H1 (cell line): Measurements from ENCODE around the gene SLC5A8. TPM values are rescaled to one million over a fixed set of nuclear protein-coding genes. Genes with fewer than 3 reads are reported as not detected.

Source experiments
- CTCF ChIA-PET: fragments of 300-600 bp; sonication (Branson Sonifier 250); formaldehyde crosslinking; loops from one replicate; lab custom pipeline; 2021; ENCODE audit not compliant: partially characterized antibody; lab: Charles Lee
- POLR2A ChIA-PET: fragments of 300-600 bp; sonication (Branson Sonifier 250); formaldehyde crosslinking; loops from one replicate; lab custom pipeline; 2021; ENCODE audit warnings: inconsistent platforms; ENCODE audit not compliant: partially characterized antibody; lab: Charles Lee
- DNase-seq, 2 experiments: peaks; one replicate each; pipeline versions ENCODE4 v3.0.0 to v3.0.0-alpha.2; 2010 to 2022; ENCODE audit warnings: low spot score in 2 of 2, low read depth in 1 of 2, mixed read lengths in 1 of 2
- FAIRE-seq: peaks from 2 replicates; lab custom pipeline; 2011; peaks lifted over from hg19 to GRCh38; lab: Jason Lieb, UNC
- H2AFZ ChIP-seq: 2 replicates; pipeline ENCODE4 v1.8.1; 2012; ENCODE audit warnings: low read length, inconsistent platforms
- H2AK5ac ChIP-seq: 2 replicates; pipeline ENCODE4 v1.6.1; 2013; ENCODE audit warnings: low read depth, low read length
- H2BK120ac ChIP-seq: replicated peaks from 2 replicates; pipeline ENCODE3; 2013; ENCODE audit warnings: low read depth, low read length, inconsistent platforms
- H2BK12ac ChIP-seq: 2 replicates; pipeline ENCODE4 v1.6.1; 2013; ENCODE audit warnings: low read depth, low read length
- H2BK15ac ChIP-seq: 2 replicates; pipeline ENCODE4 v1.6.1; 2013; ENCODE audit warnings: low read length
- H2BK20ac ChIP-seq: 2 replicates; pipeline ENCODE4 v1.6.1; 2013; ENCODE audit warnings: low read length
- H2BK5ac ChIP-seq: 2 replicates; pipeline ENCODE4 v1.6.1; 2013; ENCODE audit warnings: low read depth, low read length
- H3K14ac ChIP-seq: 2 replicates; pipeline ENCODE4 v1.6.1; 2013; ENCODE audit warnings: inconsistent platforms; ENCODE audit not compliant: insufficient read length
- H3K18ac ChIP-seq: 2 replicates; pipeline ENCODE4 v1.6.1; 2013; ENCODE audit warnings: low read length; ENCODE audit errors: extremely low read depth
- H3K23ac ChIP-seq: 2 replicates; pipeline ENCODE4 v1.6.1; 2013; ENCODE audit warnings: inconsistent platforms; ENCODE audit not compliant: insufficient read length
- H3K23me2 ChIP-seq: 2 replicates; pipeline ENCODE4 v1.6.1; 2013; ENCODE audit warnings: low read depth, low read length
- H3K27ac ChIP-seq: 2 replicates; pipeline ENCODE4 v1.6.1; 2011; ENCODE audit warnings: low read depth, low read length, inconsistent platforms
- H3K27me3 ChIP-seq, 4 experiments: replicated peaks in 1 of 4; 1 replicate in 1 of 4; 2 replicates in 3 of 4; pipeline versions ENCODE4 v1.6.1 to v1.8.1; 2011 to 2013; ENCODE audit warnings: low read length in 3 of 4, mild to moderate bottlenecking in 3 of 4, inconsistent platforms in 2 of 4, mixed read lengths in 2 of 4, moderate library complexity in 1 of 4; ENCODE audit not compliant: control insufficient read depth in 3 of 4, insufficient read depth in 3 of 4; ENCODE audit errors: extremely low read depth in 1 of 4
- H3K36me3 ChIP-seq, 4 experiments: 2 replicates each; pipeline versions ENCODE4 v1.6.1 to v1.8.1; 2011 to 2013; ENCODE audit warnings: mild to moderate bottlenecking in 4 of 4, low read length in 3 of 4, moderate library complexity in 2 of 4, control low read depth in 1 of 4, inconsistent platforms in 1 of 4; ENCODE audit not compliant: insufficient read depth in 4 of 4, control insufficient read depth in 2 of 4
- H3K4ac ChIP-seq: replicated peaks from 2 replicates; pipeline ENCODE3; 2013; ENCODE audit warnings: low read length, low read depth, mixed read lengths, inconsistent platforms; ENCODE audit not compliant: insufficient read length
- H3K4me1 ChIP-seq, 4 experiments: replicated peaks in 1 of 4; 1 replicate in 1 of 4; 2 replicates in 3 of 4; pipeline versions ENCODE4 v1.6.1 to v1.8.1; 2011 to 2013; ENCODE audit warnings: low read length in 3 of 4, inconsistent platforms in 2 of 4, mixed read lengths in 1 of 4; ENCODE audit not compliant: insufficient read depth in 4 of 4, control insufficient read depth in 3 of 4
- H3K4me2 ChIP-seq, 2 experiments: 2 replicates each; pipeline versions ENCODE4 v1.6.1 to v1.8.1; 2011 to 2013; ENCODE audit warnings: low read depth in 2 of 2, low read length in 2 of 2, control low read depth in 1 of 2, inconsistent platforms in 1 of 2, mild to moderate bottlenecking in 1 of 2; ENCODE audit not compliant: insufficient read depth in 1 of 2
- H3K4me3 ChIP-seq, 4 experiments: fragments of 200-600, 300-600 bp in 1 of 4; sonication (generic), shearing (Covaris generic), sonication (Bioruptor Twin) in 1 of 4; 2 replicates each; pipeline versions ENCODE4 v1.5.1 to v1.8.1; 2011 to 2016; ENCODE audit warnings: low read length in 4 of 4, low read depth in 3 of 4, control low read depth in 2 of 4, inconsistent platforms in 2 of 4, mild to moderate bottlenecking in 2 of 4, mixed read lengths in 1 of 4, moderate library complexity in 1 of 4; ENCODE audit not compliant: insufficient read depth in 2 of 4; ENCODE audit errors: extremely low read depth in 1 of 4
- H3K56ac ChIP-seq: replicated peaks from 2 replicates; pipeline ENCODE3; 2013; ENCODE audit warnings: low read depth, mild to moderate bottlenecking, mixed read lengths, low read length, inconsistent platforms; ENCODE audit not compliant: insufficient read length
- H3K79me1 ChIP-seq: 2 replicates; pipeline ENCODE4 v1.6.1; 2013; ENCODE audit warnings: low read depth, low read length, control low read depth
- H3K79me2 ChIP-seq, 2 experiments: 2 replicates each; pipeline versions ENCODE4 v1.6.1 to v1.8.1; 2012 to 2013; ENCODE audit warnings: low read length in 2 of 2, mild to moderate bottlenecking in 2 of 2, inconsistent platforms in 1 of 2; ENCODE audit not compliant: insufficient read depth in 2 of 2, control insufficient read depth in 1 of 2
- H3K9ac ChIP-seq, 4 experiments: replicated peaks in 1 of 4; 1 replicate in 1 of 4; 2 replicates in 3 of 4; pipeline versions ENCODE4 v1.6.1 to v1.8.1; 2011 to 2013; ENCODE audit warnings: low read depth in 3 of 4, low read length in 3 of 4, control low read depth in 2 of 4, mild to moderate bottlenecking in 2 of 4, moderate library complexity in 2 of 4, inconsistent platforms in 1 of 4; ENCODE audit errors: extremely low read depth in 1 of 4
- H3K9me3 ChIP-seq, 2 experiments: 2 replicates each; pipeline versions ENCODE4 v1.6.1 to v1.8.1; 2012 to 2013; ENCODE audit warnings: mild to moderate bottlenecking in 2 of 2, moderate library complexity in 2 of 2, control low read depth in 1 of 2, inconsistent platforms in 1 of 2, low read depth in 1 of 2, low read length in 1 of 2, mixed read lengths in 1 of 2; ENCODE audit not compliant: insufficient read depth in 2 of 2
- H4K20me1 ChIP-seq, 2 experiments: replicated peaks in 1 of 2; 2 replicates each; pipeline versions ENCODE3 to v1.8.1; 2011 to 2013; ENCODE audit warnings: inconsistent platforms in 2 of 2, low read length in 2 of 2, mild to moderate bottlenecking in 1 of 2; ENCODE audit not compliant: insufficient read depth in 2 of 2, control insufficient read depth in 1 of 2
- H4K5ac ChIP-seq: 2 replicates; pipeline ENCODE4 v1.6.1; 2013; ENCODE audit warnings: low read length, low read depth, mixed read lengths, inconsistent platforms; ENCODE audit not compliant: insufficient read length
- H4K8ac ChIP-seq: 2 replicates; pipeline ENCODE4 v1.8.0; 2013; ENCODE audit warnings: mild to moderate bottlenecking, moderate library complexity, low read length, inconsistent platforms; ENCODE audit not compliant: insufficient read depth; ENCODE audit errors: extremely low read depth
- H4K91ac ChIP-seq: replicated peaks from 2 replicates; pipeline ENCODE3; 2013; ENCODE audit warnings: low read length, mixed read lengths, inconsistent platforms; ENCODE audit not compliant: insufficient read length
- CBX5 ChIP-seq: fragments of 300-800, 300-1000 bp; sonication (generic); IDR thresholded peaks from 2 replicates; pipeline ENCODE4 v1.7.1; 2016; ENCODE audit warnings: antibody characterized with exemption, low read length, low read depth
- GTF2F1 ChIP-seq: IDR thresholded peaks from 2 replicates; pipeline ENCODE4 v1.6.1; 2012; ENCODE audit warnings: low read depth, low read length, improper control_type of control experiment, borderline replicate concordance
- POLR2AphosphoS5 ChIP-seq: IDR thresholded peaks from 2 replicates; pipeline ENCODE4 v1.6.1; 2011; ENCODE audit warnings: low read depth, low read length
- WGBS, 2 experiments: shearing (Covaris generic) in 1 of 2; methylation state at CpG; one replicate each; pipeline versions ENCODE4 v1.1.6 to v1.1.7; 2013 to 2015; ENCODE audit warnings: low lambda C conversion rate in 2 of 2, mixed read lengths in 2 of 2, inconsistent platforms in 1 of 2, low coverage in 1 of 2, missing lambda C conversion rate in 1 of 2; ENCODE audit not compliant: insufficient replicate concordance in 2 of 2, insufficient coverage in 1 of 2, insufficient read length in 1 of 2; ENCODE audit errors: extremely low coverage in 1 of 2, missing lambda C conversion rate in 1 of 2; 5-methylcytosine and 5-hydroxymethylcytosine counted together
- polyA plus RNA-seq, 7 experiments: library from polyadenylated mRNA; depleted of rRNA in 3 of 7; stranded (reverse) in 5 of 7; unstranded in 2 of 7; fragments of >200 nt in 5 of 7; fragments of 200-250 nt in 2 of 7; gene quantifications; 1 replicate in 5 of 7; 2 replicates in 1 of 7; 4 replicates in 1 of 7; pipeline versions ENCODE4 v1.2.1 to v1.2.3, GENCODE V29; 2011 to 2013; ENCODE audit warnings: missing spikeins in 2 of 7, mixed read lengths in 2 of 7
- total RNA-seq: library from RNA; stranded (reverse); fragmentation: NEBNext Ultra II Directional; extraction: Animal tissue kit (Norgen Biotek cat#: 25700); gene quantifications from 2 replicates; pipeline ENCODE4 v1.2.1, GENCODE V29; 2021

The SLC5A8 gene
- total and polyA plus RNA-seq, 2 of the 8 experiments (the other 6 are each of a cell fraction or from before 2014, with no cell fraction given) = 0.11 to 0.21 TPM

GRCh38 chr12:101243074-101243473 is 33.0 kb upstream of the SLC5A8 start:
- Histone ChIP-seq H2BK12ac (no peak overlapping the region), H3K79me2 (no peaks in the 10 kb centered on the region), H2BK20ac (no peak overlapping the region), H3K23ac (no peak overlapping the region), H3K79me1 (no peaks in the 10 kb centered on the region), H3K18ac (no peak overlapping the region), H3K4me1 (no peaks in the 10 kb centered on the region), H4K8ac (no peak overlapping the region), H2BK120ac (no peak overlapping the region), H2BK5ac (no peak overlapping the region), H4K5ac (no peak overlapping the region), H3K56ac (no peak overlapping the region), H3K14ac (no peak overlapping the region), H3K27me3 (no peaks in the 10 kb centered on the region), H3K27ac (no peak overlapping the region), H2AFZ (no peak overlapping the region), H4K20me1 (no peaks in the 10 kb centered on the region), H3K36me3 (no peaks in the 10 kb centered on the region), H3K4me3 (no peak overlapping the region), H3K4ac (no peak overlapping the region), H2AK5ac (no peak overlapping the region), H3K9ac (no peak overlapping the region), H2BK15ac (no peak overlapping the region), H3K23me2 (no peaks in the 10 kb centered on the region), H3K9me3 (peaks cover 4% of the 10 kb centered on the region in 2 experiments; a peak in 1 of 4 replicates), H3K4me2 (no peak overlapping the region), H4K91ac (no peak overlapping the region)
- 83% methylated on average over 2 of the region's 2 CpGs; no CpG with 5 or more reads in 1 of the 2 experiments for WGBS, 2 experiments
- ChIA-PET CTCF (no interaction called here), POLR2A (no interaction called here)
- DNase-seq (no peak), FAIRE-seq (no peak)
- TF ChIP-seq CBX5 (no peak), POLR2AphosphoS5 (no peak), GTF2F1 (no peak)
